22Rv1 (cell line): ENCODE measurements around the gene PXT1.

Experiments used
- H3K27ac ChIP-seq: fragments of 450-650 bp; 2 replicates; pipeline ENCODE4 v1.5.1; 2017
- CTCF ChIP-seq: fragments of 450-650 bp; IDR thresholded peaks from 2 replicates; pipeline ENCODE4 v1.5.1; 2017; ENCODE audit warnings: mild to moderate bottlenecking
- ZFX ChIP-seq: fragments of 450-650 bp; IDR thresholded peaks from 2 replicates; pipeline ENCODE4 v1.6.1; 2017; ENCODE audit warnings: antibody characterized with exemption, borderline replicate concordance

The PXT1 gene

GRCh38 chr6:36479256-36479655 is 36.6 kb upstream of the PXT1 start:
- no peak overlapping the region for H3K27ac ChIP-seq
- TF ChIP-seq CTCF, result no peak
- no peak for TF ChIP-seq ZFX

- H3K27ac ChIP-seq, result no peak overlapping the region
- TF ChIP-seq CTCF (no peak), ZFX (no peak)
Observed at GRCh38 chr6:36478051-36478526, 35.4 kb upstream of the PXT1 start.

DNA sequence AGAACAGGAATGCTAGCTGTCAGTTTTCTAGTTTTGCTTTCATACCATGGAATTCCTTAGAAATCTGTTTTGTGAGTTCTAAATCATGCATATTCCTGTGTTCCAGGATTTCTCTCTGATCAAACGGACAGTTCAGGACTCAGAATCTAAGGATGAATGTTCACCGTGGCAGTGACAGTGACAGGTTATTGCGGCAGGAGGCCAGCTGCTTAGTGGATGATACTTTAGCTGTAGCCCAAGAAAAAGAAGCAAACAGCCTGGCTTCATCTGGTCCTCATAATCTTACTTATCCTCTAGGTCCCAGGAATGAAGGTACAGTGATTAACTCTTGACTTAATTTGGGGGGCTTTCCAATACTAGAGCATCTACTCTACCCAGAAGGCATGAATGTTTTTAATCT is 27.3 kb upstream of the PXT1 start:
- H3K27ac ChIP-seq, result no peak overlapping the region

DNA sequence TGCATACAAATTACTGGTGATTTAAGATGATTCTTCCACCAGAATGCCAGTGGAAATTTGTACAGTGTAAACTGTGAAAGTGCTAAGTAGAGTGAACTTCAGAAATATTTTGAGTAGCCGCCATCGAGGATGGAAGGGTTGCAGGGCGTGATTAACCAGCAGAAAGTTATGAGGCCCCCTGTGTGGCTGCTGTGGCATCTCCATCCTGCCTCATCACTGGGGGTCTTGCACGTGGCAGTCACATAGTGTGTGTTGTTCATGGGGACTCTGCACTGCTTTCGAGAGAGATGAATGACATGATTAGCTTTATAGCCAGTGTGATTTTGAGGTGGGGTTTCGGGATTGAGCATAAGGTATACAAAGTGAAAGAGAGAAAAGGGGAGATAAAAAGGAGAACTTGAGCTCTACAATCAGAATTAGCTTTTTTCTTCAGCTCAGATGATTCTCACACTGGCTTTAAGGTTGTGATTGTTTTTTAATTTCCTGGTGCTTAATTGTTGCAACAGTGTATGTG is 26.6 kb upstream of the PXT1 start:
- no peak for TF ChIP-seq ZFX
- TF ChIP-seq CTCF, result no peak
- no peak overlapping the region for H3K27ac ChIP-seq

More for the DNA sequence above, 27.3 kb upstream of the PXT1 start:
- TF ChIP-seq ZFX, result no peak
- TF ChIP-seq CTCF, result no peak

DNA sequence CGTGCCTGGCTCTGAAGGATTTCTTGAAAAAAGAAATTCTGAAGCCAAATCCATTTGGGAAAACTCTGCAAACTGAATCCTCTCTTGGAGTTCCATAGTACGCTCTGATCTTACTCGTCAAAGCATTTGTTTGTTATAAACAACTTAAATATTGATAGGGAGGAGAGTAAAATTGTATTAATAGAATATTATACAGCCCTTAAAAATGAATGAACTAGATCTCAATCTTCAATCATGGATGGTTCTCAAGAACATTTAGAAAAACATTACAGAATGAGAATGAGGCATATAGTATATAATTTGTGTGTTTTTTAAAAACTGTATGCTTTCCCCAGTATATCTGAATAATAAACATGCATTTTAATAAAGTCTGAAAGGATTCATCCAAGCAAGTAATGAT is 25.0 kb upstream of the PXT1 start:
- no peak overlapping the region for H3K27ac ChIP-seq
- no peak for TF ChIP-seq CTCF
- TF ChIP-seq ZFX, result no peak

DNA sequence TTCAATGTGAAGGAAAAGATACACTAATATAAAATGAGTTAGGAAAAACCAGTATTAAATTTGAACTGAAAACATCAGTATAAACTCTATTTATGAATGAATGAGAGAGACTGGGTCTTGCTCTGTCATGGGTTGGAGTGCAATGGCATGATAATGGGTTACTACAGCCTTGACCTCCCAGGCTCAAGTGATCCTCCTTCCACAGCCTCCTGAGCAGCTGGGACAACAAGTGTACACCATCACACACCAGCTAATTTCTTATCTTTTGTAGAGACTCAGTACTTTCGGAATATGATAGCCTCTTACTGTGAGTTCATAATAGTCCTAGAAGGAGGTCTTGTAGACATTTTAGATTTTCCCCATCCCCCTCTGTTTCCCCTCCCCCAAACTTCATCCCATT is 21.6 kb upstream of the PXT1 start:
- no peak overlapping the region for H3K27ac ChIP-seq

GRCh38 chr6:36463676-36464075 is 21.0 kb upstream of the PXT1 start:
- H3K27ac ChIP-seq, result no peak overlapping the region

More for the DNA sequence above, 21.6 kb upstream of the PXT1 start:
- TF ChIP-seq CTCF (no peak), ZFX (no peak)

More at GRCh38 chr6:36463676-36464075, 21.0 kb upstream of the PXT1 start:
- TF ChIP-seq ZFX (no peak), CTCF (no peak)
